T-cell (primary cell): ENCODE results near the gene CCR5AS.

Source experiments
- ATAC-seq, 4 experiments: fragments of 200-7000 bp in 3 of 4; fragments of 150-1000 bp in 1 of 4; cut with Tn5 transposase; replicated peaks in 1 of 4; 1 replicate in 3 of 4; 2 replicates in 1 of 4; pipeline ENCODE4 v1.10.0; 2021; ENCODE audit warnings: moderate library complexity in 3 of 4, mild to moderate bottlenecking in 2 of 4, moderate number of reproducible peaks in 1 of 4
- CTCF ChIA-PET, 2 donors: fragments of 300-600 bp; sonication (Branson Sonifier 250); formaldehyde crosslinking; loops; one replicate each; lab custom pipeline; 2022; ENCODE audit warnings: antibody characterized with exemption in 2 of 2; lab: Charles Lee
- POLR2A ChIA-PET, 2 donors: fragments of 300-600 bp; sonication (Branson Sonifier 250); formaldehyde crosslinking; loops; one replicate each; lab custom pipeline; 2022; ENCODE audit warnings: antibody characterized with exemption in 2 of 2; lab: Charles Lee
- DNase-seq, 35 experiments: peaks; one replicate each; pipeline versions ENCODE4 v3.0.0 to v3.0.0-alpha.2; 2013 to 2023
- H3K27ac ChIP-seq: one replicate; pipeline ENCODE4 v1.5.1; 2013; ENCODE audit warnings: low read length
- H3K27me3 ChIP-seq, 2 experiments: replicated peaks in 1 of 2; 1 replicate in 1 of 2; 2 replicates in 1 of 2; pipeline versions ENCODE4 v1.6.1 to v1.7.0; 2013; ENCODE audit warnings: low read length in 1 of 2, mixed read lengths in 1 of 2; ENCODE audit not compliant: control insufficient read depth in 2 of 2, insufficient read depth in 2 of 2; ENCODE audit errors: extremely low read depth in 1 of 2
- H3K36me3 ChIP-seq, 2 donors: 1 replicate in 1 of 2; 2 replicates in 1 of 2; pipeline versions ENCODE4 v1.6.1 to v1.7.0; 2013; ENCODE audit warnings: low read length in 1 of 2; ENCODE audit not compliant: control insufficient read depth in 2 of 2, insufficient read depth in 1 of 2; ENCODE audit errors: extremely low read depth in 1 of 2
- H3K4me1 ChIP-seq, 2 experiments: 1 replicate in 1 of 2; 2 replicates in 1 of 2; pipeline versions ENCODE4 v1.6.1 to v1.7.0; 2013; ENCODE audit warnings: low read length in 2 of 2, mixed read lengths in 1 of 2; ENCODE audit not compliant: insufficient read depth in 2 of 2, control insufficient read depth in 1 of 2; ENCODE audit errors: extremely low read depth in 1 of 2
- H3K4me3 ChIP-seq, 2 donors: 1 replicate in 1 of 2; 2 replicates in 1 of 2; pipeline versions ENCODE4 v1.5.1 to v1.7.0; 2013; ENCODE audit warnings: mild to moderate bottlenecking in 2 of 2, low read length in 1 of 2, moderate library complexity in 1 of 2; ENCODE audit not compliant: control insufficient read depth in 1 of 2; ENCODE audit errors: extremely low read depth in 1 of 2
- H3K9me3 ChIP-seq: 2 replicates; pipeline ENCODE4 v1.7.0; 2013
- H3K27ac Mint-ChIP-seq, 2 donors: one replicate each; pipeline ENCODE4 v1.8.0; 2020 to 2021; ENCODE audit warnings: mild to moderate bottlenecking in 2 of 2, mixed read lengths in 2 of 2
- H3K27me3 Mint-ChIP-seq, 2 donors: one replicate each; pipeline ENCODE4 v1.8.0; 2021 to 2022; ENCODE audit warnings: mixed read lengths in 2 of 2
- H3K36me3 Mint-ChIP-seq: one replicate; pipeline ENCODE4 v1.8.0; 2021; ENCODE audit warnings: mixed read lengths
- H3K4me1 Mint-ChIP-seq, 3 donors: one replicate each; pipeline ENCODE4 v1.8.0; 2020 to 2022; ENCODE audit warnings: mixed read lengths in 3 of 3, mild to moderate bottlenecking in 1 of 3
- H3K4me3 Mint-ChIP-seq, 3 donors: one replicate each; pipeline ENCODE4 v1.8.0; 2020 to 2022; ENCODE audit warnings: mild to moderate bottlenecking in 3 of 3, mixed read lengths in 3 of 3, moderate library complexity in 3 of 3
- H3K9me3 Mint-ChIP-seq, 3 donors: one replicate each; pipeline ENCODE4 v1.8.0; 2020 to 2022; ENCODE audit warnings: mixed read lengths in 3 of 3
- WGBS: methylation state at CpG from one replicate; pipeline ENCODE4 v1.1.5; 2013; ENCODE audit warnings: missing lambda C conversion rate; ENCODE audit not compliant: insufficient coverage; 5-methylcytosine and 5-hydroxymethylcytosine counted together

The CCR5AS gene

GRCh38 chr3:46423588-46423987 is 16.7 kb upstream of the CCR5AS start:
- H3K9me3 ChIP-seq: no peaks in the 10 kb centered on the region
- CTCF ChIA-PET: no interaction called here
- H3K4me1 ChIP-seq: peaks cover 0 to 5% of the 10 kb centered on the region in 2 experiments
- H3K27ac ChIP-seq: no peak overlapping the region
- H3K9me3 Mint-ChIP-seq: no peaks in the 10 kb centered on the region
- H3K27me3 Mint-ChIP-seq: no peaks in the 10 kb centered on the region
- ATAC-seq: no peak
- H3K4me1 Mint-ChIP-seq: peaks cover 10 to 13% (median 12%) of the 10 kb centered on the region in 3 donors
- no peak overlapping the region for H3K4me3 Mint-ChIP-seq
- no peaks in the 10 kb centered on the region for H3K36me3 ChIP-seq
- WGBS: no CpG with 5 or more reads among the region's 5 CpGs
- H3K27me3 ChIP-seq: no peaks in the 10 kb centered on the region
- no peak overlapping the region for H3K4me3 ChIP-seq
- POLR2A ChIA-PET: no interaction called here
- H3K27ac Mint-ChIP-seq: no peak overlapping the region
- no peaks in the 10 kb centered on the region for H3K36me3 Mint-ChIP-seq
- no peak for DNase-seq

DNA sequence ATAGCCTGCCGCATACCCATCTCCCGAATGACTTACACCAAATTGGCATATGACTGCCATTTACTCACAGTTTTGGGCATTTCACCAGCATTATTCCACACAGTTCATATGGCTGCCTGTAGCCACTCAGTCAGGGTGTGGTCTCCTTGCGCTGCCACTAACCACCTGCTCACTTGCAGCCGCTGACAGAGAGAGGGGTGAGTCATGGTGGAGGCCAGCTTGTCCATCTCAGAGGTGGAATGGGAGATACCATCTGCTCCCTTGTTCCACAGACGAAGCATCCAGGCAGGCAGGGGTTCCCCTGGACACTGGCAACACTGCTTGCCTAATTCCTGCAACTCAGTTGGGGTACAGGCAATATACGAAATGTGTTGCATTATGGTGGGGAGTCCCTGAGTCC is 15.8 kb upstream of the CCR5AS start:
- ATAC-seq: no peak
- ChIA-PET POLR2A (no interaction called here), CTCF (no interaction called here)
- H3K4me3 Mint-ChIP-seq: no peak overlapping the region
- no peaks in the 10 kb centered on the region for H3K9me3 Mint-ChIP-seq
- H3K27me3 Mint-ChIP-seq: no peaks in the 10 kb centered on the region
- Histone ChIP-seq H3K4me3 (no peak overlapping the region), H3K27me3 (no peaks in the 10 kb centered on the region), H3K36me3 (no peaks in the 10 kb centered on the region), H3K27ac (no peak overlapping the region), H3K9me3 (no peaks in the 10 kb centered on the region), H3K4me1 (peaks cover 0 to 5% of the 10 kb centered on the region in 2 experiments)
- H3K4me1 Mint-ChIP-seq: peaks cover 10 to 13% (median 12%) of the 10 kb centered on the region in 3 donors
- 100% methylated on average over 2 of the region's 6 CpGs for WGBS
- no peak for DNase-seq
- H3K27ac Mint-ChIP-seq: no peak overlapping the region
- no peaks in the 10 kb centered on the region for H3K36me3 Mint-ChIP-seq

- Mint-ChIP-seq H3K27me3 (no peaks in the 10 kb centered on the region), H3K36me3 (no peaks in the 10 kb centered on the region), H3K27ac (no peak overlapping the region), H3K9me3 (no peaks in the 10 kb centered on the region), H3K4me1 (peaks cover 4 to 12% (median 4%) of the 10 kb centered on the region in 3 donors), H3K4me3 (no peak overlapping the region)
- Histone ChIP-seq H3K9me3 (no peaks in the 10 kb centered on the region), H3K27me3 (no peaks in the 10 kb centered on the region), H3K4me1 (no peaks in the 10 kb centered on the region), H3K4me3 (no peak overlapping the region), H3K27ac (no peak overlapping the region), H3K36me3 (no peaks in the 10 kb centered on the region)
- WGBS: 100% methylated on average over 1 of the region's 2 CpGs
- no peak for ATAC-seq
- CTCF ChIA-PET: interaction anchor here in 1 of 2 donors (0.6 kb wide), 1 partner anchor 1446 kb away, joined by 3 read pairs; no protein-coding TSS in a partner anchor
- POLR2A ChIA-PET: interaction anchor here in 1 of 2 donors (0.6 kb wide), 1 partner anchor 145 kb away, joined by 3 read pairs; no protein-coding TSS in a partner anchor
- no peak for DNase-seq
Measured at GRCh38 chr3:46420931-46421330, 14.1 kb upstream of the CCR5AS start.

DNA sequence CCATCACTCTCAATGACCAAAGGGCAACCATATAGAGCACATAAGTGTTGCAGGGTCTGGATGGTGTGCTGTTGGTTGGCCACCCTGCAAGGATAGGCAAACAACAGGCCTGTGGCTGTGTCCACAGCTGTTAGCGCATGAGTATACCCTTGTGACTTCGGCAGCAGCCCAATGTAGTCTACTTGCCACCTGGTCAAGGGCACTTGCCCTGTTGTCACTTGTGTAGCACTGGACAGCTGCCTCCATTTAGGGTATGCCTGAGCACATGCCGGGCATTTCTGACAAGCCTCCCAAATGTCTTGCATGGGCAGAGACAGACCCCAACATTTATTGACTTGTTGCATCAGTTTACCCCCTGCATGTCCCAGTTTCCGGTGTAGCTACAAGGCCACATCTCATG is 12.9 kb upstream of the CCR5AS start:
- H3K36me3 ChIP-seq: no peaks in the 10 kb centered on the region
- Mint-ChIP-seq H3K27me3 (no peaks in the 10 kb centered on the region), H3K36me3 (no peaks in the 10 kb centered on the region), H3K4me3 (no peak overlapping the region), H3K4me1 (peaks cover 7 to 15% (median 7%) of the 10 kb centered on the region in 3 donors), H3K27ac (no peak overlapping the region), H3K9me3 (no peaks in the 10 kb centered on the region)
- ATAC-seq (no peak), DNase-seq (no peak)
- H3K27me3 ChIP-seq: no peaks in the 10 kb centered on the region
- 97% methylated on average over 4 of the region's 4 CpGs for WGBS
- ChIA-PET CTCF (no interaction called here), POLR2A (no interaction called here)
- H3K4me3 ChIP-seq: no peak overlapping the region
- no peaks in the 10 kb centered on the region for H3K9me3 ChIP-seq
- no peaks in the 10 kb centered on the region for H3K4me1 ChIP-seq
- no peak overlapping the region for H3K27ac ChIP-seq

DNA sequence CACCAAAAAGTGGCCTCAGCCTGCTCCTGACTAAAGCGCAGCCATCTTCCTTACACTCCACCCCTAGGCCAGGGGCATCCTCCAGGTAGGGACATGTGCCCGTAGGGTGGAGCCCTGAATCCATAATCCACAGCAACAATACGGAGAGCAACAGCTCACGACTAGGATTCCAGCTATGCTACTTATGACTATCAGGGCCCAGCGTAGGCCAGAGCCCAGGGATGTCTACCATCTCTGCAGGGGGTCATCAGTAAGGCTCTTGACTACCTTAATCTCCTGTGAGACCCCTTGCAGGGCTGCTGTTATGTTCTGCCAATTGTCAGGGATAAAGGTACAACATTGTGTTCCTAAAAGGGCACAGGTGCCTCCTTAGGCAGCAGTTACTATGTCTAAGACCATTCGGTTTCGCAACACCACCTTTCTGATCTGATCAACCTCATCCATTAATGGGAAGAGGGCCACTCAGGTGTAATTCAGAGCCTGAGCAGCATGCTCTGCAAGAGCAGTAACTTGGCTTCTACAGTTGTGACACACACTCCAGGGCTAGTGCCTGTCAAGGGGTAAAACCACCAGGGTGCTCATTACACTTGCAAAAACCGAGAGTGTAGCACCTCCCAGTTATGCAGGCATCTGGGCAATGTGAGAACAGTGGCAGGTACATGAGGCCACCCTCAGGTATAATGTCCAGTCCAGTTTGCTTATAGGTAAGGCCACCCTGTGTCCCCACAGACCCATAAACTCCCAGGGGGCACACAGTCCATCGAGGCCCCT is 11.2 kb upstream of the CCR5AS start:
- WGBS: 81% methylated on average over 6 of the region's 9 CpGs
- Mint-ChIP-seq H3K36me3 (no peaks in the 10 kb centered on the region), H3K9me3 (no peaks in the 10 kb centered on the region), H3K4me3 (no peak overlapping the region), H3K27me3 (no peaks in the 10 kb centered on the region), H3K4me1 (peaks cover 7 to 15% (median 7%) of the 10 kb centered on the region in 3 donors), H3K27ac (no peak overlapping the region)
- CTCF ChIA-PET: interaction anchor here in 1 of 2 donors (0.5 kb wide), 1 partner anchor 703 kb away, joined by 3 read pairs; no protein-coding TSS in a partner anchor
- no peaks in the 10 kb centered on the region for H3K4me1 ChIP-seq
- no peak overlapping the region for H3K4me3 ChIP-seq
- H3K27me3 ChIP-seq: no peaks in the 10 kb centered on the region
- no peak overlapping the region for H3K27ac ChIP-seq
- no peak for DNase-seq
- H3K36me3 ChIP-seq: no peaks in the 10 kb centered on the region
- H3K9me3 ChIP-seq: no peaks in the 10 kb centered on the region
- POLR2A ChIA-PET: no interaction called here
- ATAC-seq: no peak

GRCh38 chr3:46416811-46417510 is 10.1 kb upstream of the CCR5AS start:
- Mint-ChIP-seq H3K4me3 (no peak overlapping the region), H3K9me3 (no peaks in the 10 kb centered on the region), H3K4me1 (peaks cover 7 to 15% (median 7%) of the 10 kb centered on the region in 3 donors), H3K36me3 (no peaks in the 10 kb centered on the region), H3K27ac (no peak overlapping the region), H3K27me3 (no peaks in the 10 kb centered on the region)
- Histone ChIP-seq H3K27ac (no peak overlapping the region), H3K27me3 (no peaks in the 10 kb centered on the region), H3K4me1 (no peaks in the 10 kb centered on the region), H3K36me3 (no peaks in the 10 kb centered on the region), H3K9me3 (no peaks in the 10 kb centered on the region), H3K4me3 (no peak overlapping the region)
- ChIA-PET CTCF (interaction anchor here in 1 of 2 donors (0.6 kb wide), 1 partner anchor 18 kb away, joined by 3 read pairs; no protein-coding TSS in a partner anchor), POLR2A (no interaction called here)
- WGBS: no CpG with 5 or more reads among the region's 7 CpGs
- DNase-seq (no peak), ATAC-seq (no peak)
